ENCODE measurements around the gene SPPL2A.

GRCh38 chr15:50707878-50708427, 57.6 kb downstream of the SPPL2A start:
- TF ChIP-seq ZNF274 (IDR thresholded peaks at IDR 0.05; ENCODE audit: borderline replicate concordance, low read depth, low read length) (no peak), BRF1 (IDR thresholded peaks at IDR 0.05; ENCODE audit: borderline replicate concordance, extremely low read depth, insufficient read length) (no peak), TCFL5 (CRISPR knock-in tag; conservative IDR thresholded peaks at IDR 0.05) (no peak), RBM25 (IDR thresholded peaks at IDR 0.05; ENCODE audit: low read depth, low read length, severe bottlenecking) (no peak), ZBTB33 (CRISPR knock-in tag; IDR thresholded peaks at IDR 0.05) (no peak), CTCF (IDR thresholded peaks at IDR 0.05 in 2 of 3, conservative IDR thresholded peaks at IDR 0.05 in 1 of 3; ENCODE audit: insufficient read depth in 2 of 3, low read depth in 1 of 3, low read length in 3 of 3) (no peak), ZBTB34 (CRISPR knock-in tag; IDR thresholded peaks at IDR 0.05) (no peak)
